Neural cell (in vitro differentiated cells): ENCODE results near the gene RIN3. TPM values are rescaled to one million over a fixed set of nuclear protein-coding genes. Genes with fewer than 3 reads are reported as not detected.

Experiments used
- H2AFZ ChIP-seq: fragments of 200-600, 300-800 bp; sonication (generic), shearing (Covaris generic); 2 replicates; pipeline ENCODE4 v1.6.0; 2014; ENCODE audit warnings: low read depth, mild to moderate bottlenecking, antibody characterized with exemption, low read length, moderate library complexity
- H3F3A ChIP-seq: fragments of 200-600 bp; shearing (Covaris generic); 2 replicates; pipeline ENCODE4 v1.6.1; 2016; ENCODE audit warnings: mild to moderate bottlenecking, moderate library complexity, mixed read lengths, antibody characterized with exemption, low read length; ENCODE audit not compliant: insufficient read depth, poor library complexity, severe bottlenecking
- H3K27ac ChIP-seq: fragments of 200-600, 300-800 bp; sonication (generic), shearing (Covaris generic); 2 replicates; pipeline ENCODE4 v1.5.1; 2014; ENCODE audit warnings: mild to moderate bottlenecking, low read length, moderate library complexity
- H3K27me3 ChIP-seq: fragments of 300-800, 200-600 bp; sonication (generic), shearing (Covaris generic); 2 replicates; pipeline ENCODE4 v1.6.0; 2014; ENCODE audit warnings: mild to moderate bottlenecking, low read depth, low read length, moderate library complexity; ENCODE audit not compliant: insufficient read depth
- H3K36me3 ChIP-seq: fragments of 300-800, 200-600 bp; sonication (generic), shearing (Covaris generic); 2 replicates; pipeline ENCODE4 v1.5.1; 2014; ENCODE audit warnings: mild to moderate bottlenecking, antibody characterized with exemption, low read length, moderate library complexity; ENCODE audit not compliant: insufficient read depth
- H3K4me2 ChIP-seq: fragments of 300-800, 200-600 bp; sonication (generic), shearing (Covaris generic); 2 replicates; pipeline ENCODE4 v1.6.0; 2014; ENCODE audit warnings: mild to moderate bottlenecking, low read length
- H3K4me3 ChIP-seq: fragments of 300-800, 200-600 bp; sonication (generic), shearing (Covaris generic); 2 replicates; pipeline ENCODE4 v1.5.1; 2014; ENCODE audit warnings: mild to moderate bottlenecking, low read length, moderate library complexity
- H3K79me2 ChIP-seq: fragments of 200-600 bp; shearing (Covaris generic); replicated peaks from 2 replicates; pipeline ENCODE4 v1.6.0; 2014; ENCODE audit warnings: mild to moderate bottlenecking, low read length, moderate library complexity; ENCODE audit not compliant: insufficient read depth
- H3K9ac ChIP-seq: fragments of 300-800, 200-600 bp; sonication (generic), shearing (Covaris generic); 2 replicates; pipeline ENCODE4 v1.6.1; 2016; ENCODE audit warnings: mild to moderate bottlenecking, low read length, mixed read lengths
- H3K9me2 ChIP-seq: fragments of 200-600 bp; shearing (Covaris generic); 2 replicates; pipeline ENCODE4 v1.6.1; 2016; ENCODE audit warnings: mild to moderate bottlenecking, low read length, mixed read lengths; ENCODE audit not compliant: insufficient read depth
- H3K9me3 ChIP-seq: fragments of 200-600, 300-800 bp; sonication (generic), shearing (Covaris generic); 2 replicates; pipeline ENCODE4 v1.6.1; 2016; ENCODE audit warnings: mild to moderate bottlenecking, mixed run types, low read length, moderate library complexity, mixed read lengths
- H4K20me1 ChIP-seq: fragments of 200-600 bp; shearing (Covaris generic); 2 replicates; pipeline ENCODE4 v1.6.1; 2016; ENCODE audit warnings: mild to moderate bottlenecking, mixed run types; ENCODE audit not compliant: insufficient read depth
- CTCF ChIP-seq: fragments of 450-650 bp; IDR thresholded peaks from 2 replicates; pipeline ENCODE4 v1.5.1; 2014; ENCODE audit warnings: antibody characterized with exemption, mild to moderate bottlenecking, moderate library complexity; ENCODE audit not compliant: poor library complexity, severe bottlenecking
- EP300 ChIP-seq: fragments of 450-650 bp; conservative IDR thresholded peaks from 2 replicates; pipeline ENCODE4 v1.6.1; 2014; ENCODE audit warnings: antibody characterized with exemption, mild to moderate bottlenecking, moderate library complexity; ENCODE audit not compliant: poor library complexity, severe bottlenecking
- EZH2 ChIP-seq: fragments of 200-600, 300-800 bp; shearing (Covaris generic), sonication (generic); IDR thresholded peaks from 2 replicates; pipeline ENCODE4 v1.6.1; 2014; ENCODE audit warnings: antibody characterized with exemption, low read length, borderline replicate concordance, mild to moderate bottlenecking; ENCODE audit not compliant: insufficient read depth, poor library complexity, severe bottlenecking
- MXI1 ChIP-seq: fragments of 450-650 bp; conservative IDR thresholded peaks from 2 replicates; pipeline ENCODE4 v1.6.1; 2014; ENCODE audit warnings: antibody characterized with exemption, mild to moderate bottlenecking; ENCODE audit not compliant: poor library complexity, severe bottlenecking
- POLR2AphosphoS5 ChIP-seq: IDR thresholded peaks from 2 replicates; pipeline ENCODE4 v1.6.1; 2012
- RAD21 ChIP-seq: fragments of 450-650 bp; conservative IDR thresholded peaks from 2 replicates; pipeline ENCODE4 v1.6.1; 2014; ENCODE audit warnings: antibody characterized with exemption, mild to moderate bottlenecking, moderate library complexity
- REST ChIP-seq: IDR thresholded peaks from 2 replicates; pipeline ENCODE4 v1.6.1; 2012; ENCODE audit warnings: borderline replicate concordance
- SMC3 ChIP-seq: fragments of 450-650 bp; conservative IDR thresholded peaks from 2 replicates; pipeline ENCODE4 v1.6.1; 2014; ENCODE audit warnings: antibody characterized with exemption, mild to moderate bottlenecking, moderate library complexity; ENCODE audit not compliant: poor library complexity
- TAF1 ChIP-seq: IDR thresholded peaks from 2 replicates; pipeline ENCODE4 v1.6.1; 2012; ENCODE audit warnings: low read depth
- polyA plus RNA-seq: library from polyadenylated mRNA; depleted of rRNA; stranded (reverse); fragments of >200 nt; gene quantifications from 2 replicates; pipeline ENCODE4 v1.2.3, GENCODE V29; 2014

RIN3 gene
- polyA plus RNA-seq, 1 donor from 2014 or later, result not detected

- no peak overlapping the region for H3K9ac ChIP-seq
- H2AFZ ChIP-seq, result no peak overlapping the region
- H3K27ac ChIP-seq, result no peak overlapping the region
- H3K4me3 ChIP-seq, result no peak overlapping the region
- no peaks in the 10 kb centered on the region for H3K79me2 ChIP-seq
- H3F3A ChIP-seq, result no peaks in the 10 kb centered on the region
- H3K27me3 ChIP-seq, result no peaks in the 10 kb centered on the region
- no peaks in the 10 kb centered on the region for H4K20me1 ChIP-seq
- no peak overlapping the region for H3K4me2 ChIP-seq
- no peaks in the 10 kb centered on the region for H3K9me3 ChIP-seq
- TF ChIP-seq POLR2AphosphoS5, result no peak
- TF ChIP-seq TAF1, result no peak
- H3K36me3 ChIP-seq, result no peaks in the 10 kb centered on the region
- no peaks in the 10 kb centered on the region for H3K9me2 ChIP-seq
Measured at GRCh38 chr14:92663049-92663448, 149.5 kb downstream of the RIN3 start.

- H3K4me2 ChIP-seq, result no peak overlapping the region
- no peak overlapping the region for H3K4me3 ChIP-seq
- no peaks in the 10 kb centered on the region for H3F3A ChIP-seq
- H3K27me3 ChIP-seq, result no peaks in the 10 kb centered on the region
- H4K20me1 ChIP-seq, result no peaks in the 10 kb centered on the region
- H3K9ac ChIP-seq, result no peak overlapping the region
- H3K36me3 ChIP-seq, result no peaks in the 10 kb centered on the region
- no peak overlapping the region for H3K27ac ChIP-seq
- no peak overlapping the region for H2AFZ ChIP-seq
- H3K9me3 ChIP-seq, result no peaks in the 10 kb centered on the region
- no peak for TF ChIP-seq MXI1
- TF ChIP-seq TAF1, result no peak
- no peak for TF ChIP-seq SMC3
- TF ChIP-seq EP300, result no peak
- no peak for TF ChIP-seq REST
- no peak for TF ChIP-seq EZH2
- no peak for TF ChIP-seq CTCF
- no peak for TF ChIP-seq POLR2AphosphoS5
- TF ChIP-seq RAD21, result no peak
- H3K79me2 ChIP-seq, result no peaks in the 10 kb centered on the region
- H3K9me2 ChIP-seq, result no peaks in the 10 kb centered on the region
Measured at GRCh38 chr14:92665661-92666110, 152.1 kb downstream of the RIN3 start.

GRCh38 chr14:92666251-92666650 lies 152.7 kb downstream of the RIN3 start:
- no peaks in the 10 kb centered on the region for H3K9me2 ChIP-seq
- no peak overlapping the region for H3K4me2 ChIP-seq
- H4K20me1 ChIP-seq, result no peaks in the 10 kb centered on the region
- no peaks in the 10 kb centered on the region for H3K79me2 ChIP-seq
- no peak overlapping the region for H3K4me3 ChIP-seq
- H3K36me3 ChIP-seq, result no peaks in the 10 kb centered on the region
- no peaks in the 10 kb centered on the region for H3K9me3 ChIP-seq
- H3K27me3 ChIP-seq, result no peaks in the 10 kb centered on the region
- no peak overlapping the region for H3K27ac ChIP-seq
- no peaks in the 10 kb centered on the region for H3F3A ChIP-seq
- no peak for TF ChIP-seq REST
- TF ChIP-seq MXI1, result no peak
- no peak for TF ChIP-seq POLR2AphosphoS5
- TF ChIP-seq EZH2, result no peak
- no peak for TF ChIP-seq TAF1
- no peak for TF ChIP-seq SMC3
- no peak for TF ChIP-seq EP300
- TF ChIP-seq RAD21, result no peak
- TF ChIP-seq CTCF, result no peak
- no peak overlapping the region for H3K9ac ChIP-seq
- H2AFZ ChIP-seq, result no peak overlapping the region
